ENCODE data around the gene CEP85L.

- no peak for TF ChIP-seq CTCF (IDR thresholded peaks at IDR 0.05)
- TF ChIP-seq ZFX (IDR thresholded peaks at IDR 0.05; ENCODE audit: borderline replicate concordance), result no peak
Observed at GRCh38 chr6:118668761-118669385, 17.5 kb upstream of the CEP85L start.
